CD4-positive, alpha-beta T cell treated with Interleukin-21 for 1 hour (primary cell): ENCODE measurements around the gene FBXO47.
"Not testable (repeated sequence)": the region's sequence is repeated elsewhere in the genome, so short reads cannot be mapped to it uniquely, and the experiment has no call there.

Experiments used
- DNase-seq: peaks from one replicate; pipeline ENCODE4 v3.0.0-alpha.2; 2020

The FBXO47 gene

GRCh38 chr17:38980490-38981217 lies 13.5 kb upstream of the FBXO47 start:
- no peak for DNase-seq

- no peak for DNase-seq
Observed at GRCh38 chr17:38978180-38978579, 11.0 kb upstream of the FBXO47 start.

- peak; percentile 26 for DNase-seq
Observed at GRCh38 chr17:38976187-38976551, 9.0 kb upstream of the FBXO47 start.

GRCh38 chr17:38970804-38971203 lies 3.6 kb upstream of the FBXO47 start:
- DNase-seq = no peak

GRCh38 chr17:38970128-38970527 lies 2.9 kb upstream of the FBXO47 start:
- DNase-seq = no peak

GRCh38 chr17:38969281-38969680 lies 2.1 kb upstream of the FBXO47 start:
- no peak for DNase-seq

GRCh38 chr17:38961413-38961812 lies 5.8 kb downstream of the FBXO47 start:
- DNase-seq = peak; percentile 15

GRCh38 chr17:38960402-38960801 lies 6.8 kb downstream of the FBXO47 start:
- peak; percentile 10 for DNase-seq

GRCh38 chr17:38959508-38959907 lies 7.7 kb downstream of the FBXO47 start:
- no peak for DNase-seq

GRCh38 chr17:38958756-38959155 lies 8.4 kb downstream of the FBXO47 start:
- DNase-seq = no peak

GRCh38 chr17:38958326-38958725 lies 8.9 kb downstream of the FBXO47 start:
- no peak for DNase-seq

GRCh38 chr17:38953800-38954199 lies 13.4 kb downstream of the FBXO47 start:
- not testable (repeated sequence) for DNase-seq

- DNase-seq = no peak
Observed at GRCh38 chr17:38947189-38947588, 20.0 kb downstream of the FBXO47 start.

GRCh38 chr17:38943607-38944006 lies 23.6 kb downstream of the FBXO47 start:
- DNase-seq = no peak

- DNase-seq = no peak
Observed at GRCh38 chr17:38942696-38943334, 24.4 kb downstream of the FBXO47 start.

GRCh38 chr17:38940404-38940803 lies 26.8 kb downstream of the FBXO47 start:
- no peak for DNase-seq

GRCh38 chr17:38939987-38940386 lies 27.2 kb downstream of the FBXO47 start:
- no peak for DNase-seq

GRCh38 chr17:38933962-38934361 lies 33.2 kb downstream of the FBXO47 start:
- not testable (repeated sequence) for DNase-seq

GRCh38 chr17:38930782-38931181 lies 36.4 kb downstream of the FBXO47 start:
- not testable (repeated sequence) for DNase-seq

GRCh38 chr17:38926293-38927070 lies 40.7 kb downstream of the FBXO47 start:
- DNase-seq = no peak

GRCh38 chr17:38925263-38925995 lies 41.8 kb downstream of the FBXO47 start, which contains the start of gene LASP1NB:
LASP1NB (plus strand) TSS chr17:38925614.
- DNase-seq = peak; percentile 50

GRCh38 chr17:38922538-38923297 lies 44.5 kb downstream of the FBXO47 start:
- DNase-seq = no peak
